Progenitor cell of endocrine pancreas (in vitro differentiated cells): ENCODE data around the gene EHBP1. TPM values are rescaled to one million over a fixed set of nuclear protein-coding genes. Genes with fewer than 3 reads are reported as not detected.

Source experiments
- DNase-seq: peaks from one replicate; pipeline ENCODE4 v3.0.0; 2021; ENCODE audit warnings: low spot score; ENCODE audit not compliant: unreplicated experiment
- H3K27ac Mint-ChIP-seq: 2 replicates; pipeline ENCODE4 v1.8.0; 2021; ENCODE audit warnings: mild to moderate bottlenecking, moderate library complexity, mixed read lengths
- H3K27me3 Mint-ChIP-seq: 2 replicates; pipeline ENCODE4 v1.8.0; 2021; ENCODE audit warnings: mixed read lengths
- H3K36me3 Mint-ChIP-seq: 2 replicates; pipeline ENCODE4 v1.8.0; 2022; ENCODE audit warnings: mixed read lengths; ENCODE audit not compliant: insufficient read depth
- H3K4me1 Mint-ChIP-seq: 2 replicates; pipeline ENCODE4 v1.8.0; 2021; ENCODE audit warnings: low read depth, mixed read lengths
- H3K4me3 Mint-ChIP-seq: 2 replicates; pipeline ENCODE4 v1.8.0; 2021; ENCODE audit warnings: low read depth, mild to moderate bottlenecking, moderate library complexity, mixed read lengths
- H3K9me3 Mint-ChIP-seq: 2 replicates; pipeline ENCODE4 v1.8.0; 2021; ENCODE audit warnings: low read depth, mixed read lengths
- long read RNA-seq: library from polyadenylated mRNA; unstranded; transcript quantifications from one replicate; pipeline ENCODE4 v2.0.0, GENCODE V29; 2020
- total RNA-seq: library from RNA; stranded (reverse); gene quantifications from 2 replicates; pipeline ENCODE4 v1.2.1, GENCODE V29; 2021
- TF ChIP-seq, protein P1 (sequence below): fragments of 200-600 bp; sonication (generic); IDR thresholded peaks from one replicate; pipeline ENCODE4 v1.5.0; 2021; ENCODE audit warnings: antibody characterized with exemption, mild to moderate bottlenecking; ENCODE audit not compliant: unreplicated experiment

Gene EHBP1
- 45.6 and 49.9 TPM in 2 replicates for total RNA-seq
- long read RNA-seq, partial matches to known transcripts = 21 of 48 reads
- long read RNA-seq, other reads (novel, unspliced or antisense) = 25 of 48 reads

DNA sequence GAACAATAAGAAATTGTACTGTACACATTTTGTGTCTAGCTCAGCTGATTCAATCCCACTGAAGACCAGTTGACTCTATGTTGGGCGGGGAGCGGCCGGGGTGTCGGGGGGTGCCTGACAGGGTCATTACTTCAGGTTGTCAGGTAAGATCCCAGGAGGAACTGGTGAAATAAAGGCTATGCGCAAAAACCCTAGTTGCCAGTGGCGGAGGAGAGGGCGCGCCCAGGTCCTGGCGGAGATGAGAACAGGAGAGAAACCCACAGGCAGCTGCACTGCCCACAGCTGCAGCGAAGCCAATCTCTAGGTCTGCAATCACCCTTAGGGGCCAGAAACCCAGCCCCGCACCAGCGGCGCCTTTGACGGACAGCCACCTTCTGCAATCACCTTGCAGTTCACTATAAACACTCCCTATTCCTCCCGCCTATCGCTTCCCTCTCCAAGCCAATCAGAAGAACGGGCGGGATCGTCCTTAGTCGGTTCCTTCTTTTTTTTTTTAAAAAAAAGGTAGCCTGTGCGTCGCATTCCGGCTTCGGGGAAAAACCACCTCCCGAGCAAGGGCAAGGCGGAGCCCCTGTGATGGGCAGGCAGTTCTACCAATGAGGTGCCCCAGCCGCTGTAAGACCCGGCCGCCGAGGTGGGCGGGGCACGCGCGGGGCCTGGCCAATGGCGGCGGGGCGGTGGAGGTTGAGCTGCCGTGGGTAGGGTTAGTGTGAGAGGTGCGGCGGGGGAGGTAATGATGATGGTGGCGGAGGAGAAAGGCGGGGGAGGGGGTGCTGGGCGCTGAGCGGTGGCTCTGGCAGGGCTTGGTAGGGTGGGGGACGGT is at the start of gene EHBP1:
Gene EHBP1, plus strand, starts transcription at position 707 of the 823 bp plus-strand sequence. CDS start 1,479 bp downstream, outside the sequence.
- peak within 1 kb of the TSS; percentile 85 for H3K4me3 Mint-ChIP-seq
- peak; percentile 99 for DNase-seq
- H3K27ac Mint-ChIP-seq = peak within 1 kb of the TSS; percentile 93
- H3K9me3 Mint-ChIP-seq = no peaks in the 10 kb centered on the region
- no peaks in the 10 kb centered on the region for H3K27me3 Mint-ChIP-seq
- peaks cover 28% of the 10 kb centered on the region for H3K4me1 Mint-ChIP-seq
- TF ChIP-seq, protein P1, sequence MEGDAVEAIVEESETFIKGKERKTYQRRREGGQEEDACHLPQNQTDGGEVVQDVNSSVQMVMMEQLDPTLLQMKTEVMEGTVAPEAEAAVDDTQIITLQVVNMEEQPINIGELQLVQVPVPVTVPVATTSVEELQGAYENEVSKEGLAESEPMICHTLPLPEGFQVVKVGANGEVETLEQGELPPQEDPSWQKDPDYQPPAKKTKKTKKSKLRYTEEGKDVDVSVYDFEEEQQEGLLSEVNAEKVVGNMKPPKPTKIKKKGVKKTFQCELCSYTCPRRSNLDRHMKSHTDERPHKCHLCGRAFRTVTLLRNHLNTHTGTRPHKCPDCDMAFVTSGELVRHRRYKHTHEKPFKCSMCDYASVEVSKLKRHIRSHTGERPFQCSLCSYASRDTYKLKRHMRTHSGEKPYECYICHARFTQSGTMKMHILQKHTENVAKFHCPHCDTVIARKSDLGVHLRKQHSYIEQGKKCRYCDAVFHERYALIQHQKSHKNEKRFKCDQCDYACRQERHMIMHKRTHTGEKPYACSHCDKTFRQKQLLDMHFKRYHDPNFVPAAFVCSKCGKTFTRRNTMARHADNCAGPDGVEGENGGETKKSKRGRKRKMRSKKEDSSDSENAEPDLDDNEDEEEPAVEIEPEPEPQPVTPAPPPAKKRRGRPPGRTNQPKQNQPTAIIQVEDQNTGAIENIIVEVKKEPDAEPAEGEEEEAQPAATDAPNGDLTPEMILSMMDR = no peak
- H3K36me3 Mint-ChIP-seq = peaks cover 9% of the 10 kb centered on the region

- Mint-ChIP-seq H3K27ac (no peak overlapping the region), H3K36me3 (no peaks in the 10 kb centered on the region)
These were observed 47.7 kb upstream of the EHBP1 start for GRCh38 chr2:62657783-62658182.

GRCh38 chr2:62658891-62659290 is 46.6 kb upstream of the EHBP1 start:
- DNase-seq = no peak
- H3K27ac Mint-ChIP-seq = no peak overlapping the region
- H3K4me3 Mint-ChIP-seq = no peak overlapping the region
- TF ChIP-seq, protein P1 = no peak
- H3K27me3 Mint-ChIP-seq = peaks cover 2% of the 10 kb centered on the region
- peaks cover 4% of the 10 kb centered on the region for H3K4me1 Mint-ChIP-seq
- H3K36me3 Mint-ChIP-seq = no peaks in the 10 kb centered on the region
- H3K9me3 Mint-ChIP-seq = no peaks in the 10 kb centered on the region

More at GRCh38 chr2:62657783-62658182, 47.7 kb upstream of the EHBP1 start:
- TF ChIP-seq, protein P1 = no peak
- no peak overlapping the region for H3K4me3 Mint-ChIP-seq
- no peaks in the 10 kb centered on the region for H3K9me3 Mint-ChIP-seq
- no peak for DNase-seq
- H3K27me3 Mint-ChIP-seq = peaks cover 2% of the 10 kb centered on the region
- H3K4me1 Mint-ChIP-seq = peaks cover 10% of the 10 kb centered on the region

- DNase-seq = no peak
- no peaks in the 10 kb centered on the region for H3K36me3 Mint-ChIP-seq
- no peak overlapping the region for H3K4me3 Mint-ChIP-seq
- TF ChIP-seq, protein P1 = no peak
- peaks cover 2% of the 10 kb centered on the region for H3K27me3 Mint-ChIP-seq
- peaks cover 2% of the 10 kb centered on the region for H3K4me1 Mint-ChIP-seq
- no peaks in the 10 kb centered on the region for H3K9me3 Mint-ChIP-seq
- no peak overlapping the region for H3K27ac Mint-ChIP-seq
These were observed 45.4 kb upstream of the EHBP1 start for GRCh38 chr2:62660087-62660486.

GRCh38 chr2:62660582-62661262 is 44.8 kb upstream of the EHBP1 start:
- TF ChIP-seq, protein P1 = no peak
- Mint-ChIP-seq H3K4me3 (no peak overlapping the region), H3K27ac (no peak overlapping the region), H3K9me3 (no peaks in the 10 kb centered on the region), H3K36me3 (no peaks in the 10 kb centered on the region), H3K4me1 (peaks cover 2% of the 10 kb centered on the region), H3K27me3 (peaks cover 2% of the 10 kb centered on the region)
- DNase-seq = no peak
